KMS-11 (cell line): ENCODE results near the gene BPTF.

Experiments
- H2AFZ ChIP-seq: fragments of 200-600 bp; sonication (generic); 2 replicates; pipeline ENCODE4 v1.6.1; 2016; ENCODE audit warnings: antibody characterized with exemption, mixed run types, low read depth
- H3K27ac ChIP-seq: fragments of 200-600 bp; sonication (generic); 2 replicates; pipeline ENCODE4 v1.6.1; 2016; ENCODE audit warnings: mild to moderate bottlenecking, mixed run types
- H3K27me3 ChIP-seq: fragments of 200-600 bp; sonication (generic); 2 replicates; pipeline ENCODE4 v1.6.1; 2017; ENCODE audit warnings: mild to moderate bottlenecking, low read depth, mixed run types, moderate library complexity; ENCODE audit not compliant: insufficient read depth
- H3K36me3 ChIP-seq: fragments of 200-600 bp; sonication (generic); 2 replicates; pipeline ENCODE4 v1.6.1; 2017; ENCODE audit warnings: mild to moderate bottlenecking, mixed run types; ENCODE audit not compliant: insufficient read depth
- H3K4me1 ChIP-seq: fragments of 200-600 bp; sonication (generic); 2 replicates; pipeline ENCODE4 v1.6.1; 2016; ENCODE audit warnings: mild to moderate bottlenecking, low read depth, mixed run types; ENCODE audit not compliant: poor library complexity, severe bottlenecking
- H3K4me2 ChIP-seq: fragments of 200-600 bp; sonication (generic); 2 replicates; pipeline ENCODE4 v1.7.0; 2016; ENCODE audit warnings: mild to moderate bottlenecking, mixed run types
- H3K4me3 ChIP-seq: fragments of 200-600 bp; sonication (generic); IDR thresholded peaks from 2 replicates; pipeline ENCODE4 v1.6.1; 2017; ENCODE audit warnings: low read depth, low read length, mixed read lengths; ENCODE audit not compliant: insufficient read depth
- H3K79me2 ChIP-seq: fragments of 200-600 bp; sonication (generic); 2 replicates; pipeline ENCODE4 v1.6.1; 2016; ENCODE audit warnings: low read depth, mixed run types; ENCODE audit not compliant: insufficient read depth
- H3K9ac ChIP-seq: fragments of 200-600 bp; sonication (generic); 2 replicates; pipeline ENCODE4 v1.6.1; 2016; ENCODE audit warnings: mild to moderate bottlenecking, mixed run types
- H4K20me1 ChIP-seq: fragments of 200-600 bp; sonication (generic); 2 replicates; pipeline ENCODE4 v1.6.1; 2016; ENCODE audit warnings: mild to moderate bottlenecking, mixed run types; ENCODE audit not compliant: insufficient read depth
- TF ChIP-seq, protein P1 (sequence below): fragments of 200-600 bp; sonication (generic); conservative IDR thresholded peaks from 2 replicates; pipeline ENCODE4 v1.6.1; 2017; ENCODE audit warnings: low read depth, mild to moderate bottlenecking, antibody characterized with exemption, low read length, moderate library complexity, mixed read lengths

BPTF gene, protein sequence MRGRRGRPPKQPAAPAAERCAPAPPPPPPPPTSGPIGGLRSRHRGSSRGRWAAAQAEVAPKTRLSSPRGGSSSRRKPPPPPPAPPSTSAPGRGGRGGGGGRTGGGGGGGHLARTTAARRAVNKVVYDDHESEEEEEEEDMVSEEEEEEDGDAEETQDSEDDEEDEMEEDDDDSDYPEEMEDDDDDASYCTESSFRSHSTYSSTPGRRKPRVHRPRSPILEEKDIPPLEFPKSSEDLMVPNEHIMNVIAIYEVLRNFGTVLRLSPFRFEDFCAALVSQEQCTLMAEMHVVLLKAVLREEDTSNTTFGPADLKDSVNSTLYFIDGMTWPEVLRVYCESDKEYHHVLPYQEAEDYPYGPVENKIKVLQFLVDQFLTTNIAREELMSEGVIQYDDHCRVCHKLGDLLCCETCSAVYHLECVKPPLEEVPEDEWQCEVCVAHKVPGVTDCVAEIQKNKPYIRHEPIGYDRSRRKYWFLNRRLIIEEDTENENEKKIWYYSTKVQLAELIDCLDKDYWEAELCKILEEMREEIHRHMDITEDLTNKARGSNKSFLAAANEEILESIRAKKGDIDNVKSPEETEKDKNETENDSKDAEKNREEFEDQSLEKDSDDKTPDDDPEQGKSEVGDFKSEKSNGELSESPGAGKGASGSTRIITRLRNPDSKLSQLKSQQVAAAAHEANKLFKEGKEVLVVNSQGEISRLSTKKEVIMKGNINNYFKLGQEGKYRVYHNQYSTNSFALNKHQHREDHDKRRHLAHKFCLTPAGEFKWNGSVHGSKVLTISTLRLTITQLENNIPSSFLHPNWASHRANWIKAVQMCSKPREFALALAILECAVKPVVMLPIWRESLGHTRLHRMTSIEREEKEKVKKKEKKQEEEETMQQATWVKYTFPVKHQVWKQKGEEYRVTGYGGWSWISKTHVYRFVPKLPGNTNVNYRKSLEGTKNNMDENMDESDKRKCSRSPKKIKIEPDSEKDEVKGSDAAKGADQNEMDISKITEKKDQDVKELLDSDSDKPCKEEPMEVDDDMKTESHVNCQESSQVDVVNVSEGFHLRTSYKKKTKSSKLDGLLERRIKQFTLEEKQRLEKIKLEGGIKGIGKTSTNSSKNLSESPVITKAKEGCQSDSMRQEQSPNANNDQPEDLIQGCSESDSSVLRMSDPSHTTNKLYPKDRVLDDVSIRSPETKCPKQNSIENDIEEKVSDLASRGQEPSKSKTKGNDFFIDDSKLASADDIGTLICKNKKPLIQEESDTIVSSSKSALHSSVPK (N-terminal part only)

DNA sequence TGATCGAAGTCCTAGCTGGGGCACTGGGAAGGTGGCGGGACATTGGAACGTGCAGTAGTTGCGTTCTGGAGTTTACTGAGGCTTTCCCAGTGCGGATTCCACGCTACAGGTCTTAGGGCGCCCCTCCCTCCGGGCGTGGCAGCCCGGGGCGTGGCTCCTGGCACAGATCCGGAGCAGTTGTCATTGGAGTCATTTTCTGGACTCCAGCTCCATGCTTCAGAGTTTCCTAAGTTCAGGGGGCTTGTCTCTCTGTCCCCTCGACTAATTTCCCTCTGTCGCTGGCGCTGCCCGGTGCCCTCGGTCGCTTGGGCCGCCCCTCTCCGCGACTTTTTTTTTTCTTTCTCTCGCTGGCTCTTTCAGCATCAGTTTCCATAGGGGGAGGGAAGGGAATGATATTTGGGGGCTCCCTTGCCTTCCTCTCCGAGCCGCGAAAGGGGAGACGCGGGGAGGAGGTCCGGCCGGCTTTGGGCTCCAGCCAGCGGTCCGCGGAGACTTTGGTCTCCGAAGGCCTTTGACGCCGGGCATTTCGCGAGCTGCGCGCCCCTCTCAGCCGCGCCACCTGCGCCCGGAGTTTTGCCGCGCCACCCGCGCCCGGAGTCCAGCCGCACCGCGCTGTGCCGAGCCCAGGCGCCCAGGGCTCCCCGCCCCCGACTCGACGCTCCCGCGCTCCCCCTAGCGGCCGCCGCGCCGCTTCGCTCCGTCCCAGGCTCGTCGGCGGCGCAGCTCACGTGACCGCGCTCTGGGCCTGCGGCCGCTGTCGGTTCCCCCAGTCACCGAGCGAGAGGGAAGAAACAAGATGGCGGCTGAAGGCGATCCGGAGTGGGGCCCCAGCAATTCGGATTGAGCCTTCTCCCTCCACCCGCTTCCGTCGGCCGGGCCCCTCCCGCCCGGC lies at the start of gene BPTF:
BPTF (plus strand) TSS at position 769 of the 892 bp plus-strand sequence. CDS start 222 bp downstream, outside the sequence.
- peak within 1 kb of the TSS; percentile 70 for H3K27ac ChIP-seq
- peak within 1 kb of the TSS; percentile 98 for H3K4me2 ChIP-seq
- TF ChIP-seq, protein P1, sequence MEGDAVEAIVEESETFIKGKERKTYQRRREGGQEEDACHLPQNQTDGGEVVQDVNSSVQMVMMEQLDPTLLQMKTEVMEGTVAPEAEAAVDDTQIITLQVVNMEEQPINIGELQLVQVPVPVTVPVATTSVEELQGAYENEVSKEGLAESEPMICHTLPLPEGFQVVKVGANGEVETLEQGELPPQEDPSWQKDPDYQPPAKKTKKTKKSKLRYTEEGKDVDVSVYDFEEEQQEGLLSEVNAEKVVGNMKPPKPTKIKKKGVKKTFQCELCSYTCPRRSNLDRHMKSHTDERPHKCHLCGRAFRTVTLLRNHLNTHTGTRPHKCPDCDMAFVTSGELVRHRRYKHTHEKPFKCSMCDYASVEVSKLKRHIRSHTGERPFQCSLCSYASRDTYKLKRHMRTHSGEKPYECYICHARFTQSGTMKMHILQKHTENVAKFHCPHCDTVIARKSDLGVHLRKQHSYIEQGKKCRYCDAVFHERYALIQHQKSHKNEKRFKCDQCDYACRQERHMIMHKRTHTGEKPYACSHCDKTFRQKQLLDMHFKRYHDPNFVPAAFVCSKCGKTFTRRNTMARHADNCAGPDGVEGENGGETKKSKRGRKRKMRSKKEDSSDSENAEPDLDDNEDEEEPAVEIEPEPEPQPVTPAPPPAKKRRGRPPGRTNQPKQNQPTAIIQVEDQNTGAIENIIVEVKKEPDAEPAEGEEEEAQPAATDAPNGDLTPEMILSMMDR: peak; percentile 84
- H2AFZ ChIP-seq: peak within 1 kb of the TSS; percentile 99
- H3K4me1 ChIP-seq: peaks cover 34% of the 10 kb centered on the region
- no peaks in the 10 kb centered on the region for H3K27me3 ChIP-seq
- no peaks in the 10 kb centered on the region; the same call in 1 of the 2 replicates for H3K36me3 ChIP-seq
- no peak within 1 kb of the TSS for H3K4me3 ChIP-seq
- H3K9ac ChIP-seq: peak within 1 kb of the TSS; percentile 75; the same call in 1 of the 2 replicates
- H3K79me2 ChIP-seq: peaks cover 36% of the 10 kb centered on the region
- no peaks in the 10 kb centered on the region for H4K20me1 ChIP-seq

DNA sequence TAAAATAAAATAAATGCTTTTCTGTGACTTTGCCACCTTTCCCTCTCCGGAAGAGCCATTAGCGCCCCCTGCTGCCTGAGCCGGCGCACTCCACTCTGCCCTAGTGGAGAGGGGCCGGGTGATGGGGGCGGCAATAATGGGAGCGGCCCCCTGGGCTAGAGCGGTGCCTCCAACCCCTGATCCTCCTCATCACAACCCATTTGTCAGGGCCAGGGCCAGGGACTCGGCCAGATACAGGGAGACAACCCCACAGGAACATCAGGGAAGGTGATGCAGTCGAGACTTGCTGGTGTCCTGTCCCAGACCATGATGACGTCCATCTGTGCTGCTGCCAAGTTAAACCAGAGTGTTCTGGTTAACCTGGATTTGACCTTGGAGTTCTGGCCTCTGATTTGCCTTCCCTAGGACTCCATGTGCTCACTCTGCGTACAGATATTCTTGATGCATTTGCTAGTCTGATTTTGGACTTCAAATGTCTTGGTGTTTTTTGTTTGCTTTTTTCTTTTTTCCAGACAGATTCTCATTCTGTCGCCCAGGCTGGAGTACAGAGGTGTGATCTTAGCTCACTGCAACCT lies 46.1 kb upstream of the BPTF start:
- Histone ChIP-seq H3K27ac (no peak overlapping the region), H3K36me3 (no peaks in the 10 kb centered on the region), H2AFZ (peak overlapping the region; percentile 44; the same call in 1 of the 2 replicates), H3K4me2 (no peak overlapping the region), H3K79me2 (no peaks in the 10 kb centered on the region), H3K4me3 (no peak overlapping the region), H4K20me1 (no peaks in the 10 kb centered on the region), H3K27me3 (no peaks in the 10 kb centered on the region), H3K4me1 (no peaks in the 10 kb centered on the region), H3K9ac (no peak overlapping the region)
- TF ChIP-seq, protein P1: peak; percentile 73

DNA sequence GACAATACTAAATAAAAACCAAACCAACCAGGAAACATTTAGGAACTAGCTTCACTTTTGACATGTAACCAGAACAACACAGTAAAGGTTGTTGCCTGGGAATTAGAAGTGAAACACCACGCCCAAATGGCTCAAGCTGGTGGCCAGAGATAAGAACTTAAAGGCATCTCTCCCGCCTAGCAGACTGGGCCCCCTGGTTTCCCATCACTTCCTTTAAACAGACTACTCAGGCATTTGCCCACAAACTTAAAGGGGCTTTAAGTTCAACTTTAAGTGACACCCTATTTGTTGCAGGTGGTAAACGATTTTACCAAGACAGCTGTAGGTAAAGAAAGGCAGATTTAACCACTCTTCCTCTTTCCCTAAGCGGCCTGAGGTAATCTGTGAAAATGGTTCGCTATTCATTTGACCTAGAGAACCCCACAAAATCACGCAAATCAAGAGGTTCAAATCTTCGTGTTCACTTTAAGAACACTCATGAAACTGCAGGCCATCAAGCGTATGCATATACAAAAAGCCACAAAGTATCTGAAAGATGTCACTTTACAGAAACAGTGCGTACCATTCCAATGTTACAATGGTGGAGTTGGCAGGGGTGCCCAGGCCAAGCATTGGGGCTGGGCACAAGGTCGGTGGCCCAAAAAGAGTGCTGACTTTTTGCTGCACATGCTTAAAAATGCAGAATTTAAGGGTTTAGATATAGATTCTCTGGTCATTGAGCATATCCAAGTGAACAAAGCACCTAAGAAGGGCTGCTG lies 40.8 kb upstream of the BPTF start:
- no peaks in the 10 kb centered on the region for H3K79me2 ChIP-seq
- no peaks in the 10 kb centered on the region for H3K27me3 ChIP-seq
- no peak overlapping the region for H3K4me3 ChIP-seq
- no peak overlapping the region for H3K9ac ChIP-seq
- no peak overlapping the region for H2AFZ ChIP-seq
- H3K36me3 ChIP-seq: no peaks in the 10 kb centered on the region
- no peaks in the 10 kb centered on the region for H4K20me1 ChIP-seq
- H3K27ac ChIP-seq: no peak overlapping the region
- TF ChIP-seq, protein P1: no peak
- no peaks in the 10 kb centered on the region for H3K4me1 ChIP-seq
- no peak overlapping the region for H3K4me2 ChIP-seq
